ENCODE measurements around the gene RTTN.

Gene RTTN

GRCh38 chr18:69969491-69969890, 236.0 kb downstream of the RTTN start:
- no peak for DNase-seq

- no peak for DNase-seq
These were observed 237.4 kb downstream of the RTTN start for GRCh38 chr18:69968039-69968438.

GRCh38 chr18:69963196-69963595, 242.3 kb downstream of the RTTN start:
- no peak for DNase-seq

- DNase-seq, result no peak
These were observed 243.8 kb downstream of the RTTN start for GRCh38 chr18:69961718-69962117.

- no peak for DNase-seq
These were observed 247.1 kb downstream of the RTTN start for GRCh38 chr18:69958422-69958821.

- DNase-seq, result no peak
These were observed 247.7 kb downstream of the RTTN start for GRCh38 chr18:69957747-69958146.

- no peak for DNase-seq
These were observed 248.5 kb downstream of the RTTN start for GRCh38 chr18:69956665-69957620.

GRCh38 chr18:69956057-69956456, 249.4 kb downstream of the RTTN start:
- no peak for DNase-seq

GRCh38 chr18:69954719-69955480, 250.6 kb downstream of the RTTN start:
- DNase-seq, result no peak

- DNase-seq, result no peak
These were observed 252.3 kb downstream of the RTTN start for GRCh38 chr18:69953191-69953590.
